ENCODE data around the gene ZNG1A. TPM values are rescaled to one million over a fixed set of nuclear protein-coding genes. Genes with fewer than 3 reads are reported as not detected.

Gene ZNG1A
- total RNA-seq, 1 experiment from 2014 or later: 54.4 TPM

DNA sequence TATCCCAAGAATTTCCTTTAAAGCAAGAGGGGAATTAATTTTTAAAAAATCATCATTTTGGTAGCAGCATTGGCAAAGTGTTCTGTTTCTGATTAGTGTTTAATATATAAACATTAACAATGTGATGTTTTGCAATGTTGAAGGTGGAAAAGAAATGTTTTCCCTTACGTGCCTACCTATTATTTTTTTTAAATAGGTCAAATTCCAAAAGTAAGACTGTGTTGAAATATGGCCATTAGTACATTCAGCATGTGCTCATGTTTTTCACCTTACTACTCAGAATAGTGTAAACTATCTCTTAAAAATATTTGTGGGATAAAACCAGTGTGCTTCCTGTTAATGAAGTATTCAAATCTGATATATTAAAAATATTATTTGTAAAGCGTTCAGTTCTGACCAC lies 39.1 kb upstream of the ZNG1A start:
- H3K4me3 Mint-ChIP-seq (ENCODE audit: low read depth, unreplicated experiment): no peak overlapping the region
- intact Hi-C loops (cut with micrococcal nuclease; ENCODE audit: unreplicated experiment): no loop called here
- CTCF ChIA-PET: no interaction called here
- no peaks in the 10 kb centered on the region for H3K9me3 Mint-ChIP-seq (ENCODE audit: low read depth, unreplicated experiment)
- no TSS peak for BruUV-seq (replicated peaks)
- no peak for DNase-seq
- H3K36me3 Mint-ChIP-seq (ENCODE audit: insufficient read depth, unreplicated experiment): peaks cover 9% of the 10 kb centered on the region
- H3K27me3 Mint-ChIP-seq (ENCODE audit: unreplicated experiment): peaks cover 16% of the 10 kb centered on the region
- no peaks in the 10 kb centered on the region for H3K4me1 Mint-ChIP-seq (ENCODE audit: low read depth, unreplicated experiment)
- no peak overlapping the region for H3K27ac Mint-ChIP-seq (ENCODE audit: unreplicated experiment)
- TF ChIP-seq, protein P1, sequence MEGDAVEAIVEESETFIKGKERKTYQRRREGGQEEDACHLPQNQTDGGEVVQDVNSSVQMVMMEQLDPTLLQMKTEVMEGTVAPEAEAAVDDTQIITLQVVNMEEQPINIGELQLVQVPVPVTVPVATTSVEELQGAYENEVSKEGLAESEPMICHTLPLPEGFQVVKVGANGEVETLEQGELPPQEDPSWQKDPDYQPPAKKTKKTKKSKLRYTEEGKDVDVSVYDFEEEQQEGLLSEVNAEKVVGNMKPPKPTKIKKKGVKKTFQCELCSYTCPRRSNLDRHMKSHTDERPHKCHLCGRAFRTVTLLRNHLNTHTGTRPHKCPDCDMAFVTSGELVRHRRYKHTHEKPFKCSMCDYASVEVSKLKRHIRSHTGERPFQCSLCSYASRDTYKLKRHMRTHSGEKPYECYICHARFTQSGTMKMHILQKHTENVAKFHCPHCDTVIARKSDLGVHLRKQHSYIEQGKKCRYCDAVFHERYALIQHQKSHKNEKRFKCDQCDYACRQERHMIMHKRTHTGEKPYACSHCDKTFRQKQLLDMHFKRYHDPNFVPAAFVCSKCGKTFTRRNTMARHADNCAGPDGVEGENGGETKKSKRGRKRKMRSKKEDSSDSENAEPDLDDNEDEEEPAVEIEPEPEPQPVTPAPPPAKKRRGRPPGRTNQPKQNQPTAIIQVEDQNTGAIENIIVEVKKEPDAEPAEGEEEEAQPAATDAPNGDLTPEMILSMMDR (IDR thresholded peaks at IDR 0.05; ENCODE audit: unreplicated experiment): no peak

DNA sequence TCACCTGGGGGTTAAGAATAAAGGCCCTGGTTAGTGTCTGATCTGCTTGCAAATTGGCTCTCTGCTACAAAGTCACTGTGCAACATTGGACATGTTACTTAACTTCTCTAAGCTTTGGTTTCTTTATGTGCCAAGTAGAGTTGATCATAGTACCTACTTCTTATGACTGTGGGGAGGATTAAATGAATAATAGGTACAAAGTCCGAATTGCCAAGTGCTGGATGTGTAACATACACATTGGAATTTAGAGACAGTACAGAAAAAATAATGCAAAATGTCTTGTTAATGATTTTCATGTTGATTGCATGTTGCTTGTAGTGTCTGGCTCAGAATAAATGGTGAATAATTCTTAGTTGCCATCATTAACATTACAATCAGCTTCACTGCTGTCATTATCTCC lies 38.0 kb upstream of the ZNG1A start:
- TF ChIP-seq, protein P1 (IDR thresholded peaks at IDR 0.05; ENCODE audit: unreplicated experiment): no peak
- no peak for DNase-seq
- Mint-ChIP-seq H3K4me3 (ENCODE audit: low read depth, unreplicated experiment) (no peak overlapping the region), H3K9me3 (ENCODE audit: low read depth, unreplicated experiment) (no peaks in the 10 kb centered on the region), H3K27me3 (ENCODE audit: unreplicated experiment) (peaks cover 16% of the 10 kb centered on the region), H3K4me1 (ENCODE audit: low read depth, unreplicated experiment) (no peaks in the 10 kb centered on the region), H3K36me3 (ENCODE audit: insufficient read depth, unreplicated experiment) (peaks cover 9% of the 10 kb centered on the region), H3K27ac (ENCODE audit: unreplicated experiment) (no peak overlapping the region)
- BruUV-seq (replicated peaks): no TSS peak
- intact Hi-C loops (cut with micrococcal nuclease; ENCODE audit: unreplicated experiment): no loop called here
- CTCF ChIA-PET: no interaction called here

DNA sequence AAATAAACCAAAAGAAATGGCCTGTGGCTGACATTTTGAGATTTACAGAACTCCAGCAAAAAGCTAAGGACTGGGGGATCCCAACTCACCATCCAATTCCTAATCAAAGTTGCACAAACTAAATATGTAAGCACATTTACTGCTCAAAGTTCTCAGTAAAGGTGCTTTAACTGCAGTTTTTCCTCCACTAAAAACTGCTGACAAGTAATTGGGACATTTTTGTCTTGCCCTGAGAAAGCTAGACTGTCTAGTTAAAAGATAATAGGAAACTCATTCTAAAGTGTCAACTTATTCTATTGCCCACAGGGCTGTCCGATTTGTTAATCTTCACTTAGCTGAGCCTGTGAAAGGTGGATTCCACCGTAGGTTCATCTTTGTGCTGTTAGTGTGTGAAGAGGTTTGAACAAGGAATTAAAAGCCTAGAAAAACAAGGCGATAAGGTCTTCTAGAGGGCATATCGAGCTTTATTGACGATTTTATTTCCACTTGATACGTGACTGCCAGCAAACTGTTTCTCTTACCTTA lies 36.8 kb upstream of the ZNG1A start:
- intact Hi-C loops (cut with micrococcal nuclease; ENCODE audit: unreplicated experiment): no loop called here
- no peak for DNase-seq
- Mint-ChIP-seq H3K4me3 (ENCODE audit: low read depth, unreplicated experiment) (peak overlapping the region; percentile 67), H3K27me3 (ENCODE audit: unreplicated experiment) (peaks cover 16% of the 10 kb centered on the region), H3K36me3 (ENCODE audit: insufficient read depth, unreplicated experiment) (peaks cover 9% of the 10 kb centered on the region), H3K27ac (ENCODE audit: unreplicated experiment) (no peak overlapping the region), H3K4me1 (ENCODE audit: low read depth, unreplicated experiment) (no peaks in the 10 kb centered on the region), H3K9me3 (ENCODE audit: low read depth, unreplicated experiment) (no peaks in the 10 kb centered on the region)
- TF ChIP-seq, protein P1 (IDR thresholded peaks at IDR 0.05; ENCODE audit: unreplicated experiment): no peak
- CTCF ChIA-PET: no interaction called here
- no TSS peak for BruUV-seq (replicated peaks)

DNA sequence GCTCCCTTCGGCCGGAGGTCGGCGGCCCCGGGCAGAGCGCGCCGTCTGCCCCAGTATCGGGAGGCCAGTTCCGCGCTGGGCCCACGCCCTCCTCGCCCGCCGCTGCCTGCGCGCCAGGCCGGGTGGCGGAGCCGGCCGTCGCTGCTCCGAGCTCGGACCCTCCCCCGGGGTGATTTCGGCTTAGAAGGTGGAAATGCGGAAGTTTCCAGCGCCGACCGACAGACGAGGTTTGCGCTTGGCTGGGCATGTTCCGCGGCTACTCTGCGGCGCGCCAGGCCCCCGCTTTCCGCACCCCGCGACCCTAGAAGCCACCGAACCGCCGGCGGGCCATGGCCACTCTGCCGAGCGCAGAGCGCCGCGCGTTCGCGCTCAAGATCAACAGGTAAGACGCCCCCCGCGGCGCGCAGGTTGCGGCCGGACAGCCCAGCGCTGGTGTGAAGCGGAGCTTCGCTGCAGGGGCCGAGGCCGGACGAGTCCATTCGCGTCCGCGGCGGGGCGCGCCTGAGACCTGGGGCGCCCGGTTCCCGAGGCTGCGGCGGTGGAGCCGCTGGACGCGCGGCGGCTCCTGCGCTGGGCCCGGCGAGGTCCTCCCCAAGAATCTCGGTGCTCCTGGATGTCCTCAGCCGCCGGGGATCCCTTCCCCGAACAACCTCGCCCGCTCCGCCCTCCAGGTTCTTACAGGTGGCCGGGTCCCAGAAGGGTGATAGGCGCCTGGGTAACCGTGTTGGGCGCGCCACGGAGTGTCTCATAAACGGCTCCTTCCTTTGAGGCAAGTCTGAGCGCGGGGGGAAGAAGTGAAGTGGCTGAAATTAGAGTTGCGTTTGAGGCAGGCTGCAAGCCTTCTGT lies 36.0 kb upstream of the ZNG1A start, which contains the start of gene DOCK8:
Gene DOCK8, plus strand, starts transcription at position 218 of the 846 bp plus-strand sequence. Its CDS starts 112 bp downstream, at position 330.
- peak within 1 kb of the TSS; percentile 67 for H3K4me3 Mint-ChIP-seq (ENCODE audit: low read depth, unreplicated experiment)
- TF ChIP-seq, protein P1 (IDR thresholded peaks at IDR 0.05; ENCODE audit: unreplicated experiment): no peak
- H3K4me1 Mint-ChIP-seq (ENCODE audit: low read depth, unreplicated experiment): no peaks in the 10 kb centered on the region
- no TSS peak for BruUV-seq (replicated peaks)
- H3K27me3 Mint-ChIP-seq (ENCODE audit: unreplicated experiment): peaks cover 16% of the 10 kb centered on the region
- no peaks in the 10 kb centered on the region for H3K9me3 Mint-ChIP-seq (ENCODE audit: low read depth, unreplicated experiment)
- peaks cover 9% of the 10 kb centered on the region for H3K36me3 Mint-ChIP-seq (ENCODE audit: insufficient read depth, unreplicated experiment)
- H3K27ac Mint-ChIP-seq (ENCODE audit: unreplicated experiment): no peak within 1 kb of the TSS
- peak; percentile 64 for DNase-seq
- CTCF ChIA-PET: interaction anchor here (1.0 kb wide), 1 partner anchor 133 kb away, joined by 3 read pairs; no protein-coding TSS in a partner anchor
- intact Hi-C loops (cut with micrococcal nuclease; ENCODE audit: unreplicated experiment): no loop called here

Data from Calu3 (cell line).